Activated CD4-positive, alpha-beta T cell treated with anti-CD3 and anti-CD28 coated beads for 36 hours (primary cell): ENCODE measurements around the gene KHDC1L. TPM values are rescaled to one million over a fixed set of nuclear protein-coding genes. Genes with fewer than 3 reads are reported as not detected.
"Not testable (repeated sequence)": the region's sequence is repeated elsewhere in the genome, so short reads cannot be mapped to it uniquely, and the experiment has no call there.

Experiments
- ATAC-seq: fragments of 200-7000 bp; cut with Tn5 transposase; one replicate; pipeline ENCODE4 v1.10.0; 2021; ENCODE audit warnings: mild to moderate bottlenecking, moderate library complexity
- CTCF ChIA-PET: fragments of 350-600 bp; sonication (Branson Sonifier 250); formaldehyde crosslinking; loops from one replicate; lab custom pipeline; 2021; ENCODE audit warnings: antibody characterized with exemption; lab: Charles Lee
- POLR2A ChIA-PET: fragments of 350-600 bp; sonication (Branson Sonifier 250); formaldehyde crosslinking; loops from one replicate; lab custom pipeline; 2021; ENCODE audit warnings: antibody characterized with exemption, inconsistent platforms; lab: Charles Lee
- DNase-seq: peaks from one replicate; pipeline ENCODE4 v3.0.0-alpha.2; 2020
- H3K27ac Mint-ChIP-seq: one replicate; pipeline ENCODE4 v1.8.0; 2021; ENCODE audit warnings: mixed read lengths
- H3K27me3 Mint-ChIP-seq: one replicate; pipeline ENCODE4 v1.8.0; 2021; ENCODE audit warnings: mixed read lengths
- H3K36me3 Mint-ChIP-seq: one replicate; pipeline ENCODE4 v1.8.0; 2021; ENCODE audit warnings: low read depth, mixed read lengths
- H3K4me1 Mint-ChIP-seq: one replicate; pipeline ENCODE4 v1.8.0; 2021; ENCODE audit warnings: mixed read lengths
- H3K4me3 Mint-ChIP-seq: one replicate; pipeline ENCODE4 v1.8.0; 2021; ENCODE audit warnings: mild to moderate bottlenecking, moderate library complexity, mixed read lengths
- H3K9me3 Mint-ChIP-seq: one replicate; pipeline ENCODE4 v1.8.0; 2021; ENCODE audit warnings: low read depth, mixed read lengths
- intact Hi-C, 2 experiments: fragments of 100-400 bp; cut with DNase I in 1 of 2; cut with micrococcal nuclease in 1 of 2; formaldehyde crosslinking; loops; one replicate each; pipeline versions ENCODE4 v1.14.2 to v1.15.1; 2022 to 2024; cut with DNase I, micrococcal nuclease
- total RNA-seq, 2 experiments: library from RNA; stranded (reverse); gene quantifications; one replicate each; pipeline ENCODE4 v1.2.3, GENCODE V29; 2021

KHDC1L gene
- total RNA-seq, 2 experiments from 2014 or later = not detected

GRCh38 chr6:73242001-73242400, 16.7 kb upstream of the KHDC1L start:
- intact Hi-C loops = no loop called here
- Mint-ChIP-seq H3K27me3 (peaks cover 2% of the 10 kb centered on the region), H3K27ac (no peak overlapping the region), H3K4me3 (no peak overlapping the region), H3K9me3 (no peaks in the 10 kb centered on the region), H3K4me1 (no peaks in the 10 kb centered on the region), H3K36me3 (no peaks in the 10 kb centered on the region)
- POLR2A ChIA-PET = no interaction called here
- ATAC-seq (no peak), DNase-seq (no peak)
- CTCF ChIA-PET = no interaction called here

GRCh38 chr6:73240730-73241129, 15.4 kb upstream of the KHDC1L start:
- Mint-ChIP-seq H3K4me1 (no peaks in the 10 kb centered on the region), H3K4me3 (no peak overlapping the region), H3K27ac (no peak overlapping the region), H3K36me3 (no peaks in the 10 kb centered on the region), H3K9me3 (no peaks in the 10 kb centered on the region), H3K27me3 (peaks cover 2% of the 10 kb centered on the region)
- ATAC-seq (no peak), DNase-seq (no peak)
- intact Hi-C loops = no loop called here
- ChIA-PET CTCF (no interaction called here), POLR2A (no interaction called here)

- Mint-ChIP-seq H3K27ac (no peak overlapping the region), H3K36me3 (no peaks in the 10 kb centered on the region), H3K27me3 (no peaks in the 10 kb centered on the region), H3K4me1 (no peaks in the 10 kb centered on the region), H3K9me3 (no peaks in the 10 kb centered on the region), H3K4me3 (no peak overlapping the region)
- ATAC-seq (no peak), DNase-seq (no peak)
- POLR2A ChIA-PET = interaction anchor here (0.7 kb wide), 1 partner anchor 42 kb away, joined by 3 read pairs; no protein-coding TSS in a partner anchor
- CTCF ChIA-PET = interaction anchor here (0.6 kb wide), 1 partner anchor 649 kb away, joined by 3 read pairs; no protein-coding TSS in a partner anchor
- intact Hi-C loops = no loop called here
Measured at GRCh38 chr6:73236144-73236750, 11.0 kb upstream of the KHDC1L start.

- Mint-ChIP-seq H3K27ac (no peak overlapping the region), H3K4me1 (no peaks in the 10 kb centered on the region), H3K27me3 (no peaks in the 10 kb centered on the region), H3K9me3 (no peaks in the 10 kb centered on the region), H3K36me3 (no peaks in the 10 kb centered on the region), H3K4me3 (no peak overlapping the region)
- no peak for ATAC-seq
- ChIA-PET CTCF (no interaction called here), POLR2A (no interaction called here)
- intact Hi-C loops = no loop called here
- no peak for DNase-seq
Measured at GRCh38 chr6:73234733-73235132, 9.4 kb upstream of the KHDC1L start.

- H3K27me3 Mint-ChIP-seq, DNase-seq, H3K36me3 Mint-ChIP-seq, H3K4me3 Mint-ChIP-seq, H3K27ac Mint-ChIP-seq, ATAC-seq, H3K4me1 Mint-ChIP-seq, intact Hi-C loops, CTCF ChIA-PET, H3K9me3 Mint-ChIP-seq, POLR2A ChIA-PET: not testable (repeated sequence)
Measured at GRCh38 chr6:73233971-73234370, 8.7 kb upstream of the KHDC1L start.

- ChIA-PET CTCF (no interaction called here), POLR2A (no interaction called here)
- H3K27me3 Mint-ChIP-seq = no peaks in the 10 kb centered on the region
- H3K9me3 Mint-ChIP-seq = no peaks in the 10 kb centered on the region
- DNase-seq = no peak
- no peak overlapping the region for H3K27ac Mint-ChIP-seq
- no peak for ATAC-seq
- no peaks in the 10 kb centered on the region for H3K36me3 Mint-ChIP-seq
- intact Hi-C loops = no loop called here
- H3K4me3 Mint-ChIP-seq = no peak overlapping the region
- H3K4me1 Mint-ChIP-seq = no peaks in the 10 kb centered on the region
Measured at GRCh38 chr6:73233048-73233447, 7.8 kb upstream of the KHDC1L start.

GRCh38 chr6:73231986-73232391, 6.7 kb upstream of the KHDC1L start:
- ATAC-seq (peak; percentile 30), DNase-seq (no peak)
- H3K4me3 Mint-ChIP-seq = no peak overlapping the region
- CTCF ChIA-PET = no interaction called here
- H3K27me3 Mint-ChIP-seq = no peaks in the 10 kb centered on the region
- H3K36me3 Mint-ChIP-seq = no peaks in the 10 kb centered on the region
- no peaks in the 10 kb centered on the region for H3K9me3 Mint-ChIP-seq
- H3K4me1 Mint-ChIP-seq = no peaks in the 10 kb centered on the region
- POLR2A ChIA-PET = no interaction called here
- H3K27ac Mint-ChIP-seq = no peak overlapping the region
- intact Hi-C loops = no loop called here

- peaks cover 4% of the 10 kb centered on the region for H3K4me1 Mint-ChIP-seq
- ChIA-PET POLR2A (no interaction called here), CTCF (no interaction called here)
- no peak overlapping the region for H3K4me3 Mint-ChIP-seq
- intact Hi-C loops = no loop called here
- no peak overlapping the region for H3K27ac Mint-ChIP-seq
- ATAC-seq = no peak
- H3K36me3 Mint-ChIP-seq = no peaks in the 10 kb centered on the region
- no peak for DNase-seq
- H3K9me3 Mint-ChIP-seq = no peaks in the 10 kb centered on the region
- H3K27me3 Mint-ChIP-seq = no peaks in the 10 kb centered on the region
Measured at GRCh38 chr6:73227606-73228255, 2.4 kb upstream of the KHDC1L start.

GRCh38 chr6:73216859-73217258, 8.4 kb downstream of the KHDC1L start:
- Mint-ChIP-seq H3K4me3 (no peak overlapping the region), H3K36me3 (no peaks in the 10 kb centered on the region), H3K9me3 (peaks cover 5% of the 10 kb centered on the region), H3K27ac (no peak overlapping the region), H3K4me1 (no peaks in the 10 kb centered on the region), H3K27me3 (no peaks in the 10 kb centered on the region)
- ChIA-PET CTCF (interaction anchor here (0.6 to 1.4 kb wide), 2 partner anchors 111 to 172 kb away, joined by 3 read pairs; no protein-coding TSS in a partner anchor), POLR2A (no interaction called here)
- intact Hi-C loops = no loop called here
- no peak for ATAC-seq
- DNase-seq = no peak

GRCh38 chr6:73209117-73209516, 16.2 kb downstream of the KHDC1L start:
- Mint-ChIP-seq H3K9me3 (no peaks in the 10 kb centered on the region), H3K27ac (no peak overlapping the region), H3K27me3 (no peaks in the 10 kb centered on the region), H3K36me3 (no peaks in the 10 kb centered on the region), H3K4me1 (no peaks in the 10 kb centered on the region), H3K4me3 (no peak overlapping the region)
- POLR2A ChIA-PET = no interaction called here
- DNase-seq (no peak), ATAC-seq (no peak)
- CTCF ChIA-PET = no interaction called here
- intact Hi-C loops = no loop called here

GRCh38 chr6:73207221-73207837, 18.0 kb downstream of the KHDC1L start:
- CTCF ChIA-PET = interaction anchor here (0.5 kb wide), 1 partner anchor 76 kb away, joined by 3 read pairs; no protein-coding TSS in a partner anchor

GRCh38 chr6:73204252-73204651, 21.0 kb downstream of the KHDC1L start:
- Mint-ChIP-seq H3K36me3 (no peaks in the 10 kb centered on the region), H3K4me3 (no peak overlapping the region), H3K27ac (no peak overlapping the region), H3K4me1 (no peaks in the 10 kb centered on the region), H3K27me3 (no peaks in the 10 kb centered on the region), H3K9me3 (no peaks in the 10 kb centered on the region)
- CTCF ChIA-PET = interaction anchor here (0.7 kb wide), 1 partner anchor 76 kb away, joined by 3 read pairs; no protein-coding TSS in a partner anchor
- intact Hi-C loops = no loop called here
- no peak for DNase-seq
- no peak for ATAC-seq
- POLR2A ChIA-PET = no interaction called here

More at GRCh38 chr6:73207221-73207837, 18.0 kb downstream of the KHDC1L start:
- no peaks in the 10 kb centered on the region for H3K9me3 Mint-ChIP-seq
- no peaks in the 10 kb centered on the region for H3K27me3 Mint-ChIP-seq
- H3K36me3 Mint-ChIP-seq = no peaks in the 10 kb centered on the region
- H3K4me1 Mint-ChIP-seq = no peaks in the 10 kb centered on the region
- no peak overlapping the region for H3K27ac Mint-ChIP-seq
- intact Hi-C loops = no loop called here
- POLR2A ChIA-PET = no interaction called here
- DNase-seq = no peak
- no peak for ATAC-seq
- no peak overlapping the region for H3K4me3 Mint-ChIP-seq
